GM18909 (cell line): ENCODE data around the gene LTBP1.

ENCODE experiments used
- ATAC-seq: cut with Tn5 transposase; IDR thresholded peaks from one replicate; pipeline ENCODE4 v1.9.1; 2021; ENCODE audit warnings: mild to moderate bottlenecking; ENCODE audit not compliant: unreplicated experiment, poor library complexity

The LTBP1 gene

DNA sequence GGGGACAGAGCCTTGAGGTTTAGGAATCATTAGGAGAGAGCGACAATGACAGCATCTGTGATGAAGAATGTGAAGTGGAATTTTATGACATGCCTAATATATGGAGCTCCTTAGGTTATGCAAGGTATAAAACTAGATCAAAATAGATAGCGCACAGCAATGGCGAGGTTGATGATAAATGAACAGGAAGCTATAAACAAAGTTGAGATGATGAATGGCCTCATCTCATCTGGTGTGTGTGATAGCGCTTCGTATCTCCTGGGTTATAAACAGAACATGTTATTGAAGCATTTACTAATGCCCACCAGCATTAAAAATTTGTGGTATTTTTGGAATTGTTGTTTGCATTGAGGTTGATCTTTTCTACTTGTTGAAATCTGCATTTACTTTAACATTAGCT, 231.5 kb downstream of the LTBP1 start:
- no peak for ATAC-seq

DNA sequence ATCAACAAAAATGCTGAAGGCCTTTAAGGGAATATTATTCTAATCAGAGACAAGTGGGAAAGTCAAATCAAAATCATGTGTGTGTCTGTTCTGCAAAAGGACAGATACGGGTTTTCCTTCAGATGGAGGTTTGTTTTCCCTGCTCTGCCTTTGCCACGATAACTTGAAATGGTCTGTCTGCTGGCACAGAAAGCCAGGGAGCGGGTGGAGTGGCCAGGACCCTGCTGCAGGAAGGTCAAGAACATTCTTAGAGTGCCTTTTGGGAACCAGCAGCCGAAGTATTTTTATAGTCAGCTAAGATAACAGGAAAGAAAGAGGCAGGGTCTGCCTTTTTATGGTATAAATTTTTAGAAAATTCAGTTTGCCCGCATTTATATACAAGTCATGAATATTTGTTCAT, 234.2 kb downstream of the LTBP1 start:
- ATAC-seq: no peak

DNA sequence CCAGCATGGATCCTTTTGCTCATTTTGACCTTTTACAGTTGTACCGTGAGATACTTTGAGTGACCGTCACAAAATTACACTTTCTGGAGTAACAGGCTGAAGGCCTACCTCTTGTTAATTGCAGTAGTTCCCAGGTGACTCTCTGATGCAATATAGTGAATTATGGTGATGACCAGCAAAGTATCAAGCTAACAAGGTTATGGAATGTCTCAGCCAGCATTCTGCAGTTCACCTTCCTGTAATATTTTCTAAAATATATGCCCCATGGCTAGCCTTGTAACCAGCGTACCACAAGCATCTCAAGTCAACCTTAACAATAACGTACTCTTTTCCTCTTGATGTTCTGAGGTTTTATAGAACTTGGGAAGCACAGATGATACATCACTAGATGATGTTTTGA, 234.7 kb downstream of the LTBP1 start:
- ATAC-seq: no peak

DNA sequence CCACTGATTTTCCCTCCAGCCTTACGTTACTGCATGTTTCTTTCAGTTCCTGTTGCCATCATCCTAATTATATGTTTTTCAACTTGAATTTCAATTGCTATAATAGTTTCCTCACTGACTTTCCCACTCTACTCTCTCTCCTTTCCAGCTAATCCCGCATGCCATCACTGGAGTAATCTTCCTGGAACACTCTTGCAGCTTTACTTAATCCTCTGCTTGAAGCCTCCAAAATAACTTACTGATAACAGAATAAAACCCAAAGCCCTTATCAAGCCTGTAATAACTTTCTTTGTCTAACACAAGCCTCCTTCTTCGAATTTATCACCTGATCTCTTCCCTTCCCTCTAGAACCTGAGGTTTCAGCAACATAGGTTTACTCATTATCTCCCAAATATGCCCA, 237.3 kb downstream of the LTBP1 start:
- no peak for ATAC-seq

DNA sequence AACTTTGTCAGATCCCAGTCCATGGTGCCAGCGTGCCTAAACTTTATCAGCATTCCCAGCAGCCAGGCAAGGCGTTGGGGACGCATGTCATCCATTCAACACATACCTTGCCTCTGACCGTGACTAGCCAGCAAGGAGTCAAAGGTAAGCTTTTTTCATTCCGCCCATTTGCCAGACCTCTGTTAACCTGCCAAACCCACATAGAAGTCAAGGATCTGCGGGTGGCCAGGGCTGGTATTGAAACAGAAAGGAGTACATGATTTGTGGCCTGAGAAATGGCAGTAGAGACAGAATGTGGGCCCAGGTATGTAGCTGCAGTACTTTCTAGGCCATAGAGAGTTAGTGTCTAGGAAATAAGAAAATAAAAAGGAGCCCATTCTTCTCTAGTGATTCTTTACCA, 240.2 kb downstream of the LTBP1 start:
- no peak for ATAC-seq

DNA sequence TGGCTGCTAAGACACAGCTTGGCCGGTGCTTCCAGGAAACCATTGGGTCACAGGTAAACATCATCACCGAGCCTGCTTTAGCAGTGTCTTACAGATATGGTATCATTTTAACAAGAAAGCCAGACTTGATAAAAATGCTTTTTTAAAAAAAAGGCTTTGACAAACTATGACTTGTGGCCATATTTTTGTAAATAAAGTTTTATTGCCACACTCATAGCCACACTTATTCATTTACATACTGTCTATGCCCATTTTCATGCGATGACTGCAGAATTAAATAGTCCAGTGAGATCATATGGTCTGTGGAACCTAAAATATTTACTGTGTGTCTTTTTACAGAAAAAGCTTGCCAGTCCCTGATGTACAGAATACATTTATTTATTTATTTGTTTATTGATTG, 242.0 kb downstream of the LTBP1 start:
- ATAC-seq: no peak

DNA sequence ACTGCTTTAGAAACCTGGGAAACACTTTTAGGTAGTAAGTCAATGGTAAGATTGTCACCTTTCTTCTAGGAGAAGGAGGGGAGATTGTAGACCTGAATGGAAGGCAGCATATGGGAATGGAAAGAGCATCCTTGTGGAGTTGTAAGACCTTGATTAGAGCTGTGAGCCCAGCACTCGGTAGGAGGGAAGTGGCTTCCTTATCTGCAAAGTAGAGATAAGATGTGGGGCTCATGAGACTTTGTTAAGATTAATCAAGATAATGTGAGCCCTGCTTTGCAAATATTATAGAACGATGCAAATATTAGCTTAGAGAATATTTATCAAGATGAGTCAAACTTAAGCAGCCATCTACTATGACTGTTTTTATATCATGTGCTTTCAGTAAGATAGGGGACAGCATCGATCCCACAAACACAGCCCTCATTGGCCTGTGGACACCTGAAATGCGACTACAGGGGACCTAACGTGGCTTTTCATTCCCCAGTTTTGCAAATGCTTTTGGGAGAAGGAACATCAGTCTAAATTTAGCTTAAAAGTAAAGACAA, 243.7 kb downstream of the LTBP1 start:
- no peak for ATAC-seq

DNA sequence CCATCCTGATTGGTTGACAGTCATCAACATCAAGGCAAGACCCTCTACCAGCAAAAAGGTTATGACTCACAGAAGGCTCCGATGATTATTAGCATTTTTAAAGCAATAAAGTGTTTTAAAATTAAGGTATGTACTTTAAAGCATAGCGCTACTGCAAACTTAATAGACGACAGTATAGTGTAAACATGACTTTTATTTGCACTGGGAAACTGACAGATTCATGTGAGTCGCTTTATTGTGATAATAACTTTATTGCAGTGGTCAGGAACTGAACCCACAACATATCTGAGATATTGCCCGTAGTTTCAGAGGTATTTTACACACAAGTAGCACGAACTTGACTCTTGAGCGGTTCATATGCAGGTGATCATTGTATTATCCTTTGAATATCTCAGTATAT, 249.1 kb downstream of the LTBP1 start:
- no peak for ATAC-seq

DNA sequence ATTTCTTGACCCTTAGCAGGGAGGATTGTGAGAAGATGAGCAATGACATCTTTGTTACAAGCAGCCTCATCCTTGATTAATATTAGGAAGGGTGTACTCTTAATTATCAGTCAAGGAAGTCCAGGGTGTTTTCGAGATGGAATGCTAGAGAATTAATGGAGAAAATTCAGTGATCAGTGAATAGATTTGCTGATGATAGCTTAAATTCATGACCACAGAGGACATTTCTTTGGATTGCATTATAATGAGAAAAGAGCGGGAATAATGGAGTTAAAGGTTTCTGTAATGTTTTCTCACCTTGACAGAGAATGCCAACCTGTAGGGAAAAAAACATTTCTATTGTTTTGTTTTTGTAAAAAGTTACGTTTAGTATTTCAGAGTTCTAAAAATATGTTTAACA, 249.9 kb downstream of the LTBP1 start:
- ATAC-seq: no peak

DNA sequence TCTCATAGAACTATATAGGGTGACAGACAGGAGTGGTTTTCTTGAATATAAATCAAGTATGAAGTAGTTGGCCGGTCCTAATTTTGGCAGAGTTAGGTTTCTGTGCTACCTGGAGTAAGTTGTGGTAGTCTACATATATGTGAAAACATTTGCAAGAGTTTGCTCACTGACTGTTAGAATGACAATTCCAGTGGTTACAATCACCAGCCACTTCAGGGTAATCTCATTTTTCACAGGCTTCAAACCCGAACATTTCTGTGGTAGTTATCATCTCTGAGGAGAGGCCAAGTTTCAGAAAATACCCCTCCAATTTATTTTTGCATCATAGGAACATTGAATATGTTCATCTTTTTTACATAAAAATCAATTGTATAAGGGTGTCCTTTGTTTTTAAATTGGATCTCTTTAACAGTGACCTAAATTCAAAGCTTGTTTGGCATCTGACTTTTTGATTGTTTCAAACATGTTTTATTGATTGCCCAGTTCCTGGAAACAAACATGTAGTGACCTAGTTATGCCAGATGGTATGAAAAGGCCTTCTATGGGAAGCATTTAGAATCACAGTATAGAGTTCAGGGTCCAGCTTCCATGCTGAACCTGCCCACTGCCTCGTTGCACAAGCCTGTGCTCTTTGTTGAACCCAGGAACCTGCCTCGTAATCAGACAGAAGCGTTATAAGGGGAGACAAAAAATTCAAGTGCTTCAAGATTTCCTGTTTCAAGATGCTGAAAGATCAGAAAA, 250.6 kb downstream of the LTBP1 start:
- ATAC-seq: no peak

DNA sequence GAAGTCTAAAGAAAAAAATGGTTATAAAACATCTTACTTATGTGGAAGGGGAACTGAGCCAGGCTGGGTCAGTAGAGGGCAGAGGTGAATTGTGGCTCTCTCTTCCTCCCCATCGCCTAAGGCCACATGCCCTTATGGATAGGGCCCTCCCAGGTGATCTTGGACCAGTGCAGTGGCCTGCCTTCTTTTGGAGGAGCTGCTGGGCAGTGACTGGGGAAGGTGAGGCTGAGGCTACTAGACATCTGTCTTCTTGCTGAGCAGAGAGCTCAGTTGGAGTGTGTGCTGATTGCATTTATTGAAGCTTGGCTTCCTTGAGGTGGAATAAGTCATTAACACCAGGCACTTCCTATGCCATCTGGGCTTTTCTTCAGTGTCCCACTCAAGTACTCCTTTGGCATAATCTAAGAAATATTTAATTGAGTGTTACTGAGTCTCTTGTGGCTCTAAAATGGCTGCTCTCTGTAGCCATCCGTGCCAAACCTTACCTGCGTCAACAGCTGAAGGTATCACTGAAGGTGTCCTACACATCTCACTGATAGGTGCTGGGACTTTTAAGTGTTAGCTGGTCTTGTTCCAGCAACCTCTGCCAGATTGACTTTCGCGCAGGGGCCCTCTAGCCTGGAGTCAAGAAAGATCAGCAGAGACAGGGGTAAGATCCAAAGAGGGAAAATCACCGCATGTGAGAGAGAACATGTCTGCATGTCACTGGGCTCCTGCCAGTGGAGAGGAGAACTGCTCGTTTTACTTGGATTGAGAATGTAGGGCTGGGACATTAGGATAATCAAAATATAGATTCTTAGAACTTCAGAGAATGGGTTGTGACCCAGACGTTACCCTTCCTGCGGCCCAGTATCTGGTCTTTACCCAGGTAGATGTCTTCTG, 256.1 kb downstream of the LTBP1 start:
- ATAC-seq: no peak

DNA sequence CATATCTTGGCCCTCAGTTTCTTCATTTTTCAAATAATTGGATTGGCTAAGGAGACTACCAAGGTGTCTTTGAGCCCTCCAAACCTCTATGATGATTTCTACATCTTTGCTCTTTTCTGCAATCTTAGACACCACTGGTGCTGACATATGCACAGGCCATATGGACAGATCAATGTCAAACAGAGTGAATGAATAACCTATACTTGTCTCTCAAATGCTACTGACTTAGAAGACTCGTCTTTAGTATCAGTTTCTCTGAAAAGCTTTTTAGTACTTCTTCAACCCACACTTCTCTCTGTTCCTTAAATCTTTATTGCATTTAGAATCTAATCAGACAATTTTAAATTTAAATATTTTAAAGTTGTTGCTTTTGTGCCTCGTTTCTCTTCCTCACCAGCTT, 258.2 kb downstream of the LTBP1 start:
- ATAC-seq: peak; percentile 70

DNA sequence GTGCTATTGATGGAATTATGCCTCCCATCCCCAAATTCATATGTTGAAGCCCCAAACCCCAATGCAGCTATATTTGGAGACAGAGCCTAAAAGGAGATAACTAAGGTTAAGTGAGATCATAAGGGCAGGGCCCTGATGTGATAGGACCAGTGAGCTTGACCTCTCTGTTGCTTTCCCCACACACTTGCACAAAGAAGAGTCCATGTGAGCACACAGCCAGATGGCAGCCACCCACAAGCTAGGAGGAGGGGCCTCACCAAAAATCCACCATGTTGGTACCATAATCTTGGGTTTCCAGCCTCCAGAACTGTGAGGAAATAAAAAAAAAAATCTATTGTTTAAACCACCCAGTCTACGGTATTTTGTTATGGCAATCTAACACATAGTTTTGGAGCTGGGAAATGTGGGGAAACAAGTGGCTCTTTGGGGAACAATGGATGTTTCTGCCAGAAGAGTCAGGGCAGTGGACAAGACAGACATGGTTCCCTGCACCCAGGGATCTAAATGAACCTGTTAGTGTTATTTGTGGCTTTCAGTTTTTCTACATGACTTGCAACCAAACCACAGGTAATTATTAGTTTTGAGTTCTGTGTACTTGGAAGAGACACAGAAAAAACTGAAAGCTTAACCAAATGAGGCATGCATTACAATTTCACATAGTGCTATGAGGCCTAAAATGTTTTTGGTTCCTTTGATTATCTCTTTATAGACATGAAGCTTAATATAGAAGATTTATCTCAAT, 259.1 kb downstream of the LTBP1 start:
- peak; percentile 96 for ATAC-seq

DNA sequence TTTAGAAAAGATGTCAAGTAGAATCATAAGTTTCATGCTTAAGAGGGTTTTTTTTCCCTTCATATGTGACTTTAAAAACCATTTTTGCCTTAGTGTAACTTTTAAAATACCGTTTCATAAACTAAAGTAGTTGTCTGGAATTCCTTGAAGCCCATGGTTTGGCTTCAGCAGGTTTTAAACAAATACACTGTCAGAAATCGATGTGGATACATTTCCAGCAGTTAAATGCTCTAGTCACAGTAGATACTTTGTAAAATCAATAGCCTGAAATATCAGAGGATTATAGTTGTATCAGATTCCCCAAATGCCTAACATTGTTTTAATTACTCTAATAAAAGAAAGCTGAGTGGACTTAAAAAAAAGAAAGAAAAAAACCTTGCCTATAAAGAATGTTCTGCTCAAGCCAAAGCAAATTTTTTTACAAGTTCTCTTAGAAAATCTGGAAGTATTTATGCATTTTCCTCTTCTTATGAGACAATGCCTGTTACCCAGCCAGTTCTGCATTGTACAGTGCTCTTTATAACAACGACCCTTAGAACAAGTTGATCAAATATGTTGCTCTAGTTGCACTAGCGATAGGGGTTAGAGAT, 260.5 kb downstream of the LTBP1 start:
- no peak for ATAC-seq

DNA sequence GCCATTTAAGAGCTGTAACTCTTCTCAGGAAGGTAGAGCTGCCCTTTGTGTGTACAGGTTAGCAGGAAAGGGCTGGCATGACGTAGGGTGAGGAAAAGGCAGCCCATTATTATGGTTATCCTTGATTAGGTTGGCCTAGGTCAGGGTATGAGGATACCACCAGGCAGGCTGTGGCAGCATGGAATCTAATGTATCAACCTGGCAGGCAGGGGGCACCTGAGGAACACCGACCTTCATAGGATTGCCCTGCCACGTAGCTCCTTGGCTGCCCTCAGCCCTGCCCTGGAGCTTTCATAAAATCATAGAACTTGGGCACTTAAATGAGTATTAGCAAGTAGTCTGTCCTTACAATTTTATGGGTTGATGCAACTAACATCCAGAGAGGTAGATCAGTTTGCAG, 261.6 kb downstream of the LTBP1 start:
- ATAC-seq: no peak

DNA sequence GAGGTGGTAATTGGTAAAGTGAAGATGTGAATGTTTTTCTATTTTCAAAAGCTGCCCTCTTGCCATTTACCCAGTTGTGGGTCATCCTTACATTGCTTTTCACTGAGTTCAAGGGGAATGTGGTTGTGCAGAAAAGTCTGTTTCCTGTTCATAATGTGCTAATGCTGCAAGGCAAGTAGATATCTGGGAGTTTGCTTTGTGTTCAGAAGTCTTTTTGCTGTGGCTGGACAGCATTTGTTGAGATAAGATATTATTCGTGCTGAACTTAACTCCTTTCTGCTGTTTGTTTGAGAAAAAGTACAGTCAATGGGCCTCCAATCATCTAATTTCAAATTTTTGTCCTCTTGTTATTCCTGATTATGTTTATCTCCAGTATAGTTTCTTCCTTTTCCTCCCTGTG, 263.2 kb downstream of the LTBP1 start:
- ATAC-seq: no peak

DNA sequence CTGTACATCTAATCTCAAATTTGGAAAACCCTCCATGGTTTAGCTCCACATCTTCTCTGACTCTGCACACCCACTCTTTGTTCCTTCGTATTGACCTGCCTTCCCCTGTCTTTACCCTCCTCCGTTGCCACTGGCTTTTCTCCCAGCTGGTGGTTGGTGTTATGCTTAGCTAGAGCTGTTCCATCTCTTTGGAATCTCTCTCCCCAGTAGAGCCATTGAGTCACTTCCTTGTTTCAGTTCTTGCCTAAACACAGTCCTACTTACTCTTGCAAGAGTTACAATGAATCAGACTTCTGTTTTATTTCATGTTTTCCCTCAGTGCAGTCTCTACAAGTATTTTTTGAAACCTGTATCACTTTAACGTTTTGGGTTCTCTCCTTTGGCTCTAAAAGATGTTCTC, 263.9 kb downstream of the LTBP1 start:
- no peak for ATAC-seq

DNA sequence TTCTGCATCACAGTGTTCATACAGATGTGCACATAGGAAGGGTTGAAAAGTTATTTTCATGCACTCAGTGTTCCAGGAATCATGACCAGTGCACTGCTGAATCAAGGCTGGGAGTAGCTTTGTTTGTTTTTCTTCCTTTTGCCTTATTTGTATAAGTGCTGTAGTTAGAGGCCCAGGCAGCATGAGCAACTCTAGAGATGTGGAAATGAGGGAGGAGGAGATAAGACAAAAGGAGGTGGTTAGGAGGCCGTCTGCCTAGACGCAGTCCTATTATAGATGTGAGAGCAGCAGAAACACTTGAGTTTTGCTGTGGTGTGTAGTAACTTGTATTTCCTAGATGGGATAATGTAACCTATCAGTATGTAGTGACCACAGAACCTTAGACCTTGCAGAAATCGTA, 265.4 kb downstream of the LTBP1 start:
- ATAC-seq: no peak

DNA sequence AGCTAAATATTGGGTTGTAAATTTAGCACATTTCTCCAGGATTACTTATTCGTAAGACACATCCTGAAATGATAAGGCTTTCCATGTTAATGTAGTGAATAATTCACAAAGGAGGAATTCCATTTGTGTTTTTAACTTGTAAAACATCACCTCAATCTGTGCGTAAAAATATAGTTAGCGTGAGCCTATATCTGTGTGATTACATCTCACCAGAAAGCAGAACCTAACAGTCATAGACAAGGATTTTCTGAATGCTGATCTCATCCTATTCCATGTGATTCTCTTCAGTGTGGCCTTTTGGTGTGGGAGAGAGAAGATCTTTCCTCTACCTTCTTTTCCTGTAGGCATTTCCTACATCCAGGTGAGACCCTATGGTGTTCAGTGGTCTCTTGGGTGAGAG, 266.5 kb downstream of the LTBP1 start:
- ATAC-seq: no peak

DNA sequence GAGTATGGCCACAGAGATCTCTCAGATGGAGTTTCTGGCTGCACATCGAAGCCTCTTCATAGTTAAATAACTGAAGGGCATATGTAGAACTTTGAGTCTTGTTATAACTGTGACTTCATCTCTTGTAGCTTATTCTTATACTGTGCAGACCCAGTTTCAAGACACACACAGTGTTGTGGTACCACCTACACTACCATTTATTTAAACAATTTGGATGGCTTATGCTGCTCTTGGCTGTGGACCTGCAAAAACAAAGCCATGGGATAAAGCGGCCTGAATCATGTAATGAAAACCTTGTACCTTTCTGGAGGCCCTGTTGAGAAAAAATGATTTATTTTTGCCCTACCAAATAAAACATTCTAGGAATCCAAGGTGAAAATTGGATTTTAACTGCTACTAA, 266.9 kb downstream of the LTBP1 start:
- ATAC-seq: no peak
